ENCODE results near the gene C3orf18. TPM values are rescaled to one million over a fixed set of nuclear protein-coding genes. Genes with fewer than 3 reads are reported as not detected.

C3orf18 gene
- total RNA-seq, 5 donors from 2014 or later (not counting 1 experiment from before 2014, with no cell fraction given): 15.3 to 24.7 (median 19.5) TPM

- DNase-seq (peak in 32 of 35 experiments; percentile 5 to 79 (median 47)), ATAC-seq (replicated peaks in 1 of 4) (peak; percentile 56 to 64 (median 60))
- Histone ChIP-seq H3K27ac (ENCODE audit: low read length) (no peak overlapping the region), H3K27me3 (replicated peaks in 1 of 2; ENCODE audit: control insufficient read depth in 2 of 2, extremely low read depth in 1 of 2, insufficient read depth in 2 of 2, low read length in 1 of 2) (peaks cover 0 to 44% of the 10 kb centered on the region in 2 experiments), H3K9me3 (no peaks in the 10 kb centered on the region), H3K36me3 (ENCODE audit: control insufficient read depth in 2 of 2, extremely low read depth in 1 of 2, insufficient read depth in 1 of 2, low read length in 1 of 2) (no peaks in the 10 kb centered on the region), H3K4me1 (ENCODE audit: control insufficient read depth in 1 of 2, extremely low read depth in 1 of 2, insufficient read depth in 2 of 2, low read length in 2 of 2) (peaks cover 0 to 22% of the 10 kb centered on the region in 2 experiments), H3K4me3 (ENCODE audit: control insufficient read depth in 1 of 2, extremely low read depth in 1 of 2, low read length in 1 of 2) (no peak overlapping the region)
- CTCF ChIA-PET: interaction anchor here (0.7 to 1.4 kb wide), 7 partner anchors 69 to 202 kb away, joined by 3 to 9 read pairs (median 5); partner anchors contain the start of genes CISH (in 1 of the 2) and RASSF1 (in 1 of the 2)
- H3K27ac Mint-ChIP-seq: no peak overlapping the region
- H3K4me1 Mint-ChIP-seq: no peaks in the 10 kb centered on the region
- WGBS (ENCODE audit: insufficient coverage): no CpG with 5 or more reads among the region's 2 CpGs
- no peaks in the 10 kb centered on the region for H3K36me3 Mint-ChIP-seq
- H3K9me3 Mint-ChIP-seq: no peaks in the 10 kb centered on the region
- POLR2A ChIA-PET: no interaction called here
- peaks cover 7 to 14% of the 10 kb centered on the region in 2 donors for H3K27me3 Mint-ChIP-seq
- H3K4me3 Mint-ChIP-seq: no peak overlapping the region
Measured at GRCh38 chr3:50542177-50543034, 25.1 kb downstream of the C3orf18 start.

GRCh38 chr3:50539356-50540286 lies 27.9 kb downstream of the C3orf18 start:
- no peak overlapping the region for H3K27ac ChIP-seq (ENCODE audit: low read length)
- DNase-seq (no peak), ATAC-seq (replicated peaks in 1 of 4) (no peak)
- no peak overlapping the region for H3K4me3 Mint-ChIP-seq
- ChIA-PET CTCF (no interaction called here), POLR2A (no interaction called here)
- no peaks in the 10 kb centered on the region for H3K9me3 Mint-ChIP-seq
- H3K36me3 ChIP-seq (ENCODE audit: control insufficient read depth in 2 of 2, extremely low read depth in 1 of 2, insufficient read depth in 1 of 2, low read length in 1 of 2): no peaks in the 10 kb centered on the region
- H3K9me3 ChIP-seq: no peaks in the 10 kb centered on the region
- H3K4me1 Mint-ChIP-seq: no peaks in the 10 kb centered on the region
- H3K36me3 Mint-ChIP-seq: no peaks in the 10 kb centered on the region
- peaks cover 0 to 9% of the 10 kb centered on the region in 2 experiments for H3K4me1 ChIP-seq (ENCODE audit: control insufficient read depth in 1 of 2, extremely low read depth in 1 of 2, insufficient read depth in 2 of 2, low read length in 2 of 2)
- WGBS (ENCODE audit: insufficient coverage): 57% methylated on average over 11 of the region's 18 CpGs
- H3K27me3 ChIP-seq (replicated peaks in 1 of 2; ENCODE audit: control insufficient read depth in 2 of 2, extremely low read depth in 1 of 2, insufficient read depth in 2 of 2, low read length in 1 of 2): peaks cover 0 to 58% of the 10 kb centered on the region in 2 experiments
- H3K4me3 ChIP-seq (ENCODE audit: control insufficient read depth in 1 of 2, extremely low read depth in 1 of 2, low read length in 1 of 2): no peak overlapping the region
- no peak overlapping the region for H3K27ac Mint-ChIP-seq
- peaks cover 21 to 24% of the 10 kb centered on the region in 2 donors for H3K27me3 Mint-ChIP-seq

- Mint-ChIP-seq H3K27ac (no peak overlapping the region), H3K36me3 (no peaks in the 10 kb centered on the region), H3K4me1 (no peaks in the 10 kb centered on the region), H3K27me3 (peaks cover 21 to 29% of the 10 kb centered on the region in 2 donors), H3K9me3 (no peaks in the 10 kb centered on the region), H3K4me3 (no peak overlapping the region)
- no peaks in the 10 kb centered on the region for H3K36me3 ChIP-seq (ENCODE audit: control insufficient read depth in 2 of 2, extremely low read depth in 1 of 2, insufficient read depth in 1 of 2, low read length in 1 of 2)
- H3K9me3 ChIP-seq: no peaks in the 10 kb centered on the region
- ATAC-seq (replicated peaks in 1 of 4): no peak
- H3K4me3 ChIP-seq (ENCODE audit: control insufficient read depth in 1 of 2, extremely low read depth in 1 of 2, low read length in 1 of 2): no peak overlapping the region
- DNase-seq: no peak
- ChIA-PET CTCF (interaction anchor here (0.5 to 0.7 kb wide), 3 partner anchors 80 to 475 kb away, joined by 3 to 4 read pairs (median 3); no protein-coding TSS in a partner anchor), POLR2A (no interaction called here)
- H3K27ac ChIP-seq (ENCODE audit: low read length): no peak overlapping the region
- peaks cover 0 to 6% of the 10 kb centered on the region in 2 experiments for H3K4me1 ChIP-seq (ENCODE audit: control insufficient read depth in 1 of 2, extremely low read depth in 1 of 2, insufficient read depth in 2 of 2, low read length in 2 of 2)
- H3K27me3 ChIP-seq (replicated peaks in 1 of 2; ENCODE audit: control insufficient read depth in 2 of 2, extremely low read depth in 1 of 2, insufficient read depth in 2 of 2, low read length in 1 of 2): peaks cover 0 to 70% of the 10 kb centered on the region in 2 experiments
- WGBS (ENCODE audit: insufficient coverage): 89% methylated on average over 4 of the region's 4 CpGs
Measured at GRCh38 chr3:50537421-50538129, 30.0 kb downstream of the C3orf18 start.

DNA sequence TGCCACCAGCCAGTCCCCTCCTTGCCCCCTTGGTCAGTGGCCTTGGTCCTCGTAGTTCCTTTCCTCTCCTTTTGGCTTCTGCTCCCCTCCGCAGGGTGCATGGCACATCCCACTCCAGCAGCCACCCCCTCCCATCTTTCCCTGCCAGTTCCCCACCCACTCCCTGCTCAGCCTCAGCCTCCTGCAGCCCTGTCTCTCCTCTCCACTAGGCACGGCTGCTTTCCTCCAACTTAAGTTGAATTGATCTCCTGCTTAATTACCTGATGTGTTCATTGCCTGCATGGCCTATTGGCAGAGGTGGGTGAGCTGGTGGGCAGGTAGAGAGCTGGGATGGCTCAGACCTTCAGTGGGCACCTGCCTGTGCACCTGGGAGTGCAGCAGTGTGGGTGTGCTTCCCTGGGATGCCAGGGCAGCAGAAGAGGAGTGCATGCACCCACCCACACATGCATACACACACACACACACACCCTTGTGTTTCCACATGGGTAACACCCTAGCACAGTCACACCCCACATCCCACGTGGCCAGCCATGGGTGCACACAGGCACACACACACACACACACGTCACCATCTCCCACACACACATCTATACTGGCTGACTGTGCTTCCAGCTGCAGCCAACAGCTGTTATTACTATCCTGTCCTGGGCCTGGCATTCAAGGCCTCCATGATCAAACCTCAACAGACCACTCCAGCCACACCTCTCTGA lies 30.9 kb downstream of the C3orf18 start:
- no peaks in the 10 kb centered on the region for H3K36me3 Mint-ChIP-seq
- H3K9me3 ChIP-seq: no peaks in the 10 kb centered on the region
- ChIA-PET POLR2A (no interaction called here), CTCF (interaction anchor here (0.6 to 0.7 kb wide), 3 partner anchors 79 to 474 kb away, joined by 3 read pairs; no protein-coding TSS in a partner anchor)
- no peaks in the 10 kb centered on the region for H3K4me1 Mint-ChIP-seq
- no peak for ATAC-seq (replicated peaks in 1 of 4)
- H3K4me3 Mint-ChIP-seq: no peak overlapping the region
- no peaks in the 10 kb centered on the region for H3K36me3 ChIP-seq (ENCODE audit: control insufficient read depth in 2 of 2, extremely low read depth in 1 of 2, insufficient read depth in 1 of 2, low read length in 1 of 2)
- H3K27me3 Mint-ChIP-seq: peaks cover 27 to 29% of the 10 kb centered on the region in 2 donors
- H3K27me3 ChIP-seq (replicated peaks in 1 of 2; ENCODE audit: control insufficient read depth in 2 of 2, extremely low read depth in 1 of 2, insufficient read depth in 2 of 2, low read length in 1 of 2): peaks cover 0 to 67% of the 10 kb centered on the region in 2 experiments
- no peaks in the 10 kb centered on the region for H3K4me1 ChIP-seq (ENCODE audit: control insufficient read depth in 1 of 2, extremely low read depth in 1 of 2, insufficient read depth in 2 of 2, low read length in 2 of 2)
- WGBS (ENCODE audit: insufficient coverage): 44% methylated on average over 4 of the region's 5 CpGs
- H3K9me3 Mint-ChIP-seq: no peaks in the 10 kb centered on the region
- H3K27ac ChIP-seq (ENCODE audit: low read length): no peak overlapping the region
- H3K4me3 ChIP-seq (ENCODE audit: control insufficient read depth in 1 of 2, extremely low read depth in 1 of 2, low read length in 1 of 2): no peak overlapping the region
- H3K27ac Mint-ChIP-seq: no peak overlapping the region
- DNase-seq: no peak

GRCh38 chr3:50534681-50535330 lies 32.7 kb downstream of the C3orf18 start:
- no peaks in the 10 kb centered on the region for H3K4me1 ChIP-seq (ENCODE audit: control insufficient read depth in 1 of 2, extremely low read depth in 1 of 2, insufficient read depth in 2 of 2, low read length in 2 of 2)
- H3K27ac ChIP-seq (ENCODE audit: low read length): no peak overlapping the region
- H3K4me3 Mint-ChIP-seq: no peak overlapping the region
- no peak for DNase-seq
- peaks cover 25 to 32% of the 10 kb centered on the region in 2 donors for H3K27me3 Mint-ChIP-seq
- WGBS (ENCODE audit: insufficient coverage): 50% methylated on average over 5 of the region's 9 CpGs
- no peaks in the 10 kb centered on the region for H3K9me3 ChIP-seq
- POLR2A ChIA-PET: no interaction called here
- CTCF ChIA-PET: interaction anchor here (0.5 to 0.8 kb wide), 2 partner anchors 48 to 188 kb away, joined by 3 to 4 read pairs; no protein-coding TSS in a partner anchor
- H3K36me3 ChIP-seq (ENCODE audit: control insufficient read depth in 2 of 2, extremely low read depth in 1 of 2, insufficient read depth in 1 of 2, low read length in 1 of 2): no peaks in the 10 kb centered on the region
- no peak overlapping the region for H3K27ac Mint-ChIP-seq
- no peak overlapping the region for H3K4me3 ChIP-seq (ENCODE audit: control insufficient read depth in 1 of 2, extremely low read depth in 1 of 2, low read length in 1 of 2)
- peaks cover 0 to 66% of the 10 kb centered on the region in 2 experiments for H3K27me3 ChIP-seq (replicated peaks in 1 of 2; ENCODE audit: control insufficient read depth in 2 of 2, extremely low read depth in 1 of 2, insufficient read depth in 2 of 2, low read length in 1 of 2)
- H3K9me3 Mint-ChIP-seq: no peaks in the 10 kb centered on the region
- H3K36me3 Mint-ChIP-seq: no peaks in the 10 kb centered on the region
- no peaks in the 10 kb centered on the region for H3K4me1 Mint-ChIP-seq
- ATAC-seq (replicated peaks in 1 of 4): no peak
